ACC112 (cell line): ENCODE results near the gene OR14I1.
"Not testable (repeated sequence)": the region's sequence is repeated elsewhere in the genome, so short reads cannot be mapped to it uniquely, and the experiment has no call there.

Source experiments
- H2AFZ ChIP-seq: fragments of 200-600 bp; sonication (generic); one replicate; pipeline ENCODE4 v1.6.0; 2017; ENCODE audit warnings: antibody characterized with exemption, low read length; ENCODE audit not compliant: unreplicated experiment
- H3K27ac ChIP-seq: fragments of 200-600 bp; sonication (generic); 2 replicates; pipeline ENCODE4 v1.5.1; 2014; ENCODE audit warnings: low read depth, mild to moderate bottlenecking, antibody characterized with exemption, low read length, moderate library complexity
- H3K27me3 ChIP-seq: fragments of 200-600 bp; sonication (generic); 2 replicates; pipeline ENCODE4 v1.6.1; 2014; ENCODE audit warnings: mild to moderate bottlenecking, antibody characterized with exemption, low read length, moderate library complexity, mixed read lengths; ENCODE audit not compliant: insufficient read depth
- H3K36me3 ChIP-seq: fragments of 200-600 bp; sonication (generic); 2 replicates; pipeline ENCODE4 v1.6.1; 2016; ENCODE audit warnings: mild to moderate bottlenecking, antibody characterized with exemption, low read length, moderate library complexity, mixed read lengths; ENCODE audit not compliant: insufficient read depth
- H3K4me1 ChIP-seq: fragments of 200-600 bp; sonication (generic); one replicate; pipeline ENCODE4 v1.6.1; 2016; ENCODE audit warnings: low read length, mixed read lengths; ENCODE audit not compliant: insufficient read depth, unreplicated experiment, control insufficient read depth
- H3K4me3 ChIP-seq: fragments of 200-600 bp; sonication (generic); 2 replicates; pipeline ENCODE4 v1.5.1; 2014; ENCODE audit warnings: mild to moderate bottlenecking, low read depth, low read length
- H3K79me2 ChIP-seq: fragments of 200-600 bp; sonication (generic); one replicate; pipeline ENCODE4 v1.6.0; 2016; ENCODE audit warnings: low read length; ENCODE audit not compliant: control insufficient read depth, unreplicated experiment, insufficient read depth

The OR14I1 gene

GRCh38 chr1:248688527-248689298 is 13.9 kb downstream of the OR14I1 start:
- Histone ChIP-seq H3K79me2 (no peaks in the 10 kb centered on the region), H3K4me3 (no peak overlapping the region), H3K4me1 (no peaks in the 10 kb centered on the region), H3K27me3 (no peaks in the 10 kb centered on the region), H2AFZ (no peak overlapping the region), H3K36me3 (no peaks in the 10 kb centered on the region), H3K27ac (no peak overlapping the region)

- H2AFZ ChIP-seq = no peak overlapping the region
- no peaks in the 10 kb centered on the region for H3K4me1 ChIP-seq
- no peak overlapping the region for H3K4me3 ChIP-seq
- no peaks in the 10 kb centered on the region for H3K27me3 ChIP-seq
- no peaks in the 10 kb centered on the region for H3K79me2 ChIP-seq
- H3K36me3 ChIP-seq = no peaks in the 10 kb centered on the region
- no peak overlapping the region for H3K27ac ChIP-seq
Measured at GRCh38 chr1:248686815-248687214, 15.8 kb downstream of the OR14I1 start.

GRCh38 chr1:248681651-248682050 is 20.9 kb downstream of the OR14I1 start:
- Histone ChIP-seq H3K36me3 (no peaks in the 10 kb centered on the region), H2AFZ (no peak overlapping the region), H3K27ac (no peak overlapping the region), H3K4me3 (no peak overlapping the region), H3K27me3 (no peaks in the 10 kb centered on the region), H3K4me1 (no peaks in the 10 kb centered on the region), H3K79me2 (no peaks in the 10 kb centered on the region)

- H3K27me3 ChIP-seq = no peaks in the 10 kb centered on the region
- no peak overlapping the region for H3K4me3 ChIP-seq
- no peaks in the 10 kb centered on the region for H3K4me1 ChIP-seq
Measured at GRCh38 chr1:248670003-248670402, 32.6 kb downstream of the OR14I1 start.

GRCh38 chr1:248663453-248664328 is 38.9 kb downstream of the OR14I1 start:
- H3K79me2 ChIP-seq, H3K36me3 ChIP-seq, H3K4me1 ChIP-seq, H3K4me3 ChIP-seq, H3K27me3 ChIP-seq, H2AFZ ChIP-seq, H3K27ac ChIP-seq: not testable (repeated sequence)

More at GRCh38 chr1:248670003-248670402, 32.6 kb downstream of the OR14I1 start:
- no peak overlapping the region for H3K27ac ChIP-seq
- no peaks in the 10 kb centered on the region for H3K79me2 ChIP-seq
- no peak overlapping the region for H2AFZ ChIP-seq
- no peaks in the 10 kb centered on the region for H3K36me3 ChIP-seq

- not testable (repeated sequence) for H3K4me3 ChIP-seq, H3K4me1 ChIP-seq, H3K36me3 ChIP-seq, H3K27ac ChIP-seq, H2AFZ ChIP-seq, H3K79me2 ChIP-seq, H3K27me3 ChIP-seq
Measured at GRCh38 chr1:248656797-248657196, 45.8 kb downstream of the OR14I1 start.

- H3K4me1 ChIP-seq = not testable (repeated sequence)
Measured at GRCh38 chr1:248655354-248655753, 47.2 kb downstream of the OR14I1 start, which contains the start of gene OR2T27. OR2T27 (minus strand) TSS chr1:248655528; CDS start chr1:248650884, 4,644 bp downstream.

More at GRCh38 chr1:248655354-248655753, 47.2 kb downstream of the OR14I1 start, which contains the start of gene OR2T27:
- H3K36me3 ChIP-seq, H3K4me3 ChIP-seq, H3K27me3 ChIP-seq, H3K79me2 ChIP-seq, H2AFZ ChIP-seq, H3K27ac ChIP-seq: not testable (repeated sequence)
